ENCODE data around the gene ELFN1. TPM values are rescaled to one million over a fixed set of nuclear protein-coding genes. Genes with fewer than 3 reads are reported as not detected.

Gene ELFN1
- polyA plus RNA-seq, 1 of the 3 experiments (the other 2 are of a cell fraction): 0.05 TPM

DNA sequence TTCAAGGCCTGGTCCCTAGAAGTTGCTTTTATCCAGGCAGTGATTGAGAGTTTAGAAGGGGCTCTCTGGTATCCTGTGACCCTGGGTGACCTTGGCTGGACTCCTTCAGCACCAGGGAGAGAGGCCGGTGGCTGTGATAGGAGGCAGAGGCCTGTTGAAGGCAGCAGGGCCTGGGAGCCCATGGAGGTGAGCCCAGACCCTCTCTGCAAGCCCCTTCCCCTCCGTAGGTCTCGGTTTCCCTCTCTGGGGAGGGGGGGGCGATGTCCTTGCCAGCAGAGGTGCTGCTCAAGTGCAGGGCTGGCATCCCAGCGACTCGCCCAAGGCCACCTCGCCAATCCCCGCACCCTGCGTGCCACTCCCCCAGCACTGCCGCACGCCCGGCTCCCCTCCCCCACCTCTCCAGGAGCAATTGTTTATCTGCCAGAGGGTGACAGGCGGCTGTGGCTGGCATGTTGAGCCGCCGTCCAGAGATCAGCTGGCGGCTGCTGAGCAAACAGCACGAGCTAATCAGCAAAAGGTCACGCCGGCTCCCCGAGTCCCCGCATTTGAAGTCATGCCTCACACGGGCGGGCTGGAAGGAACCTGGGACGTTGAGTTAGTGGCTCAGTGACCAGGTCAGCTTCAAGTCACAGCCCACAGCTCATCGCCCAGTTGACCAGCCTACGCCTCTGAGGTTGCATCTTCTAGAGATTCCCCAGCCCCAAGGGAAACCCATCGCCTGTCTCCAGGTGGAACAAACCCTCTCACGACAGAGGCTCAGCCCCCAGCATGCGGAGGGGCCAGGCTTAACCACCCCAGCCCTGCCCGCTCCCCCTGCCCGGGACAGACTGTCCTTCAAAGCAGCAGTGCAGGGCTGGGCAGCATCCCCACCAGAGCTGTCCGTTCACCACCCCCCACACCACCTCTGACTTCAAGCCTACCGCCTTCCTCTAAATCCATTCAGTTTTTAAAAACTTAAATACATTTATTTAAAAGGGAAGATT is 43.7 kb downstream of the ELFN1 start:
- H3K9me2 ChIP-seq: no peaks in the 10 kb centered on the region
- H3F3A ChIP-seq (replicated peaks; ENCODE audit: insufficient read depth): no peaks in the 10 kb centered on the region
- H3K79me2 ChIP-seq (ENCODE audit: insufficient read depth): no peaks in the 10 kb centered on the region
- peak; percentile 91 for DNase-seq
- no peak overlapping the region for H3K4me3 ChIP-seq (ENCODE audit: low read depth in 2 of 2, low read length in 1 of 2)
- H3K4me1 ChIP-seq (ENCODE audit: control insufficient read depth in 1 of 2, insufficient read depth in 2 of 2, low read depth in 1 of 2, low read length in 1 of 2): peaks cover 0 to 62% of the 10 kb centered on the region in 2 experiments; a peak in 2 of 4 replicates
- H4K20me1 ChIP-seq (ENCODE audit: insufficient read depth): no peaks in the 10 kb centered on the region
- TF ChIP-seq FOXJ3 (CRISPR knock-in tag; IDR thresholded peaks at IDR 0.05) (peak; percentile 99), RAD21 (IDR thresholded peaks at IDR 0.05; ENCODE audit: low read length) (0 out of 2 replicates have a peak, but pooled peaks have one; percentile 29), MEF2A (IDR thresholded peaks at IDR 0.05; ENCODE audit: borderline replicate concordance, low read depth) (no peak), GATA2 (CRISPR knock-in tag; IDR thresholded peaks at IDR 0.05) (peak; percentile 81), CHD2 (IDR thresholded peaks at IDR 0.05; ENCODE audit: low read length, partially characterized antibody) (peak; percentile 90), EP300 (IDR thresholded peaks at IDR 0.05; ENCODE audit: borderline replicate concordance in 1 of 2, low read depth in 1 of 2, low read length in 1 of 2) (peak in 1 of 2 experiments; percentile 70; a peak in 1 of 4 replicates), MXI1 (IDR thresholded peaks at IDR 0.05; ENCODE audit: low read depth, low read length) (peak; percentile 95)
- TF ChIP-seq, protein P1, sequence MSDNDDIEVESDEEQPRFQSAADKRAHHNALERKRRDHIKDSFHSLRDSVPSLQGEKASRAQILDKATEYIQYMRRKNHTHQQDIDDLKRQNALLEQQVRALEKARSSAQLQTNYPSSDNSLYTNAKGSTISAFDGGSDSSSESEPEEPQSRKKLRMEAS (IDR thresholded peaks at IDR 0.05; ENCODE audit: low read depth): no peak
- TF ChIP-seq, protein P2, sequence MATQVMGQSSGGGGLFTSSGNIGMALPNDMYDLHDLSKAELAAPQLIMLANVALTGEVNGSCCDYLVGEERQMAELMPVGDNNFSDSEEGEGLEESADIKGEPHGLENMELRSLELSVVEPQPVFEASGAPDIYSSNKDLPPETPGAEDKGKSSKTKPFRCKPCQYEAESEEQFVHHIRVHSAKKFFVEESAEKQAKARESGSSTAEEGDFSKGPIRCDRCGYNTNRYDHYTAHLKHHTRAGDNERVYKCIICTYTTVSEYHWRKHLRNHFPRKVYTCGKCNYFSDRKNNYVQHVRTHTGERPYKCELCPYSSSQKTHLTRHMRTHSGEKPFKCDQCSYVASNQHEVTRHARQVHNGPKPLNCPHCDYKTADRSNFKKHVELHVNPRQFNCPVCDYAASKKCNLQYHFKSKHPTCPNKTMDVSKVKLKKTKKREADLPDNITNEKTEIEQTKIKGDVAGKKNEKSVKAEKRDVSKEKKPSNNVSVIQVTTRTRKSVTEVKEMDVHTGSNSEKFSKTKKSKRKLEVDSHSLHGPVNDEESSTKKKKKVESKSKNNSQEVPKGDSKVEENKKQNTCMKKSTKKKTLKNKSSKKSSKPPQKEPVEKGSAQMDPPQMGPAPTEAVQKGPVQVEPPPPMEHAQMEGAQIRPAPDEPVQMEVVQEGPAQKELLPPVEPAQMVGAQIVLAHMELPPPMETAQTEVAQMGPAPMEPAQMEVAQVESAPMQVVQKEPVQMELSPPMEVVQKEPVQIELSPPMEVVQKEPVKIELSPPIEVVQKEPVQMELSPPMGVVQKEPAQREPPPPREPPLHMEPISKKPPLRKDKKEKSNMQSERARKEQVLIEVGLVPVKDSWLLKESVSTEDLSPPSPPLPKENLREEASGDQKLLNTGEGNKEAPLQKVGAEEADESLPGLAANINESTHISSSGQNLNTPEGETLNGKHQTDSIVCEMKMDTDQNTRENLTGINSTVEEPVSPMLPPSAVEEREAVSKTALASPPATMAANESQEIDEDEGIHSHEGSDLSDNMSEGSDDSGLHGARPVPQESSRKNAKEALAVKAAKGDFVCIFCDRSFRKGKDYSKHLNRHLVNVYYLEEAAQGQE (IDR thresholded peaks at IDR 0.05; ENCODE audit: low read depth, low read length): peak; percentile 86
- H2AFZ ChIP-seq (ENCODE audit: low read depth): no peak overlapping the region
- POLR2A ChIA-PET: interaction anchor here (0.8 to 0.9 kb wide), 2 partner anchors 391 to 496 kb away, joined by 3 read pairs; no protein-coding TSS in a partner anchor
- peaks cover 8% of the 10 kb centered on the region; the same call in 1 of the 2 replicates for H3K9me3 ChIP-seq
- H3K27me3 ChIP-seq (ENCODE audit: insufficient read depth): no peaks in the 10 kb centered on the region; the same call in 1 of the 2 replicates
- CTCF ChIA-PET: interaction anchor here (0.6 to 2.5 kb wide), 9 partner anchors 9 to 253 kb away, joined by 3 to 11 read pairs (median 4); no protein-coding TSS in a partner anchor
- no peaks in the 10 kb centered on the region for H3K36me3 ChIP-seq (replicated peaks in 1 of 2; ENCODE audit: control insufficient read depth in 1 of 2, insufficient read depth in 2 of 2, low read length in 1 of 2)
- no peak overlapping the region for H3K9ac ChIP-seq
- 47% methylated on average over 23 of the region's 33 CpGs for WGBS (ENCODE audit: low lambda C conversion rate)
- peak overlapping the region in 1 of 2 experiments; percentile 79; a peak in 2 of 4 replicates for H3K27ac ChIP-seq (ENCODE audit: low read depth in 2 of 2, low read length in 1 of 2)
- no peak overlapping the region for H3K4me2 ChIP-seq
